GM21515 (cell line): Measurements from ENCODE around the gene BRMS1.

ENCODE experiments used
- ATAC-seq: cut with Tn5 transposase; IDR thresholded peaks from one replicate; pipeline ENCODE4 v1.9.1; 2021; ENCODE audit not compliant: unreplicated experiment

BRMS1 gene

GRCh38 chr11:66338276-66339161 lies 6.4 kb downstream of the BRMS1 start:
- ATAC-seq, result no peak

- ATAC-seq, result no peak
Observed at GRCh38 chr11:66337103-66337899, 7.6 kb downstream of the BRMS1 start.

- ATAC-seq, result no peak
Observed at GRCh38 chr11:66336234-66337102, 8.4 kb downstream of the BRMS1 start, which contains the start of gene RIN1. TSS of gene RIN1 (minus strand) at chr11:66336434. CDS start at chr11:66336402, 32 bp downstream.

DNA sequence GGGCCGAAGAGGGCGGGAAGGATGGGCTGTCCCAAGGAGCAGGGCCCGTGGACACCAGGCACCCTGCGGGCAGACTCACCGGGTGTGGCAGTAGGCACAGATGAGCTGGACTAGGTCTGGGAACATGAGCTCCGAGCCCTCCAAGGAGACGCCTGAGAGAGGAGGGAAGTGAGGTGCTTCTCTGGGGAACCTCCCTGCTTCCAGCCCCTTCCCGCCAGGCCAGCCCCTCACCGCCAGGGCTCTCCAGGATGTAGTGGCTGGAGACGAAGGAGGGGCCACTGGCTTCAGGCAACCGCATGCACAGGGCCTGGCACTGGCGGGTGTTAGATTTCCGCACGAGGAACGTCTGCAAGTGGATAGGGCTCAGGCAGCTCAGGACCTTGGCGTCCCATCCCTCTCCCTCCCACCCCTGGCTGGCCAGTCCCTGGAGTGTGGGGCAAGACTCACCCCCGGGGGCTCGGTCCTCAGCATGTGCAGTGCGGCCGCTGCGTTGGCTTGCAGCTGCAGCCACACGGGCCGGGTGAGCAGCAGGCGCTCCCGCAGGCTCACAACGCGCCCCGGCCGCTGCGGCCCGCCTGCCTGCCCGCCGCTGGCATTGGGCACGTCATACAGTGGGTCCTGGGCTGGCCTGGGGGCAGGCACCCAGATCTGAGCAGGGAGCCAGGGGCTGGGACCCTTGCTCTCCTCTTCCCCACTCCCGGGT lies 9.2 kb downstream of the BRMS1 start:
- ATAC-seq, result no peak

- ATAC-seq, result no peak
Observed at GRCh38 chr11:66334605-66335442, 10.1 kb downstream of the BRMS1 start.

DNA sequence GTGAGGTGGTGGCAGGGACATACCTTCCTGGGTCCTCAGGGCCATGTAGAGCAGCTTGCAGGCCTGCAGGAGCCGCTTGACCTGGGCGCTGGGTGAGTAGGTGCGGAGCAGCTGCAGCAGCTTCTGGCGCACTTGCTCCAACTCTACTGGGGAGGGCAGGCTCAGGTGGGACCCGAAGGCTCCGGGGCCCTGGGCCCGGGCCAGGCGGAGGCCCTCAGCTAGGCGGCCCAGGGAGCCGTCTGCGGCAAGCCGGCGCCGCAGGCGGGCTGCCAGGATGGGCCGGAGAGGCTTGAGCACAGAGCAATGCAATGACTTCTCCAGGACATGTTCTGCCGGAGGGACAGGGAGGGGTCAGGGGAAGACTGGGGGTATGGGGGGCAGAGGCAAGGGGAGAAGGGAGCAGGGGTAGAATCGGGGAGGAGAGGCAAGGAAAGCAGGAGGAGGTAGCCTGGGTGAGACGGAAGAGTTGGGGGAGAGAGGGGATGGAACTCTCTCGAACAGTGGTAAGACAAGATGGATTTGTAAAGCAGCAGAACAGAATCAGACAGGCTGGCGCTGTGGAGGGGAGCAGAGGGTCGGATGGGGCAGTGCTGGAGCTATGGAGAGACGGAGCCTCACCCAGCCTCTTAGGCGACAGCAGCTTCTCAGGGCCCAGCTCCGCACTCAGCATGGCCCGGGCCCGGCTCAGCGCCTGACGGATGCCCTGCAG lies 10.9 kb downstream of the BRMS1 start:
- ATAC-seq, result no peak

- ATAC-seq, result no peak
Observed at GRCh38 chr11:66333220-66333877, 11.6 kb downstream of the BRMS1 start.

GRCh38 chr11:66332371-66333219 lies 12.3 kb downstream of the BRMS1 start:
- ATAC-seq, result no peak

DNA sequence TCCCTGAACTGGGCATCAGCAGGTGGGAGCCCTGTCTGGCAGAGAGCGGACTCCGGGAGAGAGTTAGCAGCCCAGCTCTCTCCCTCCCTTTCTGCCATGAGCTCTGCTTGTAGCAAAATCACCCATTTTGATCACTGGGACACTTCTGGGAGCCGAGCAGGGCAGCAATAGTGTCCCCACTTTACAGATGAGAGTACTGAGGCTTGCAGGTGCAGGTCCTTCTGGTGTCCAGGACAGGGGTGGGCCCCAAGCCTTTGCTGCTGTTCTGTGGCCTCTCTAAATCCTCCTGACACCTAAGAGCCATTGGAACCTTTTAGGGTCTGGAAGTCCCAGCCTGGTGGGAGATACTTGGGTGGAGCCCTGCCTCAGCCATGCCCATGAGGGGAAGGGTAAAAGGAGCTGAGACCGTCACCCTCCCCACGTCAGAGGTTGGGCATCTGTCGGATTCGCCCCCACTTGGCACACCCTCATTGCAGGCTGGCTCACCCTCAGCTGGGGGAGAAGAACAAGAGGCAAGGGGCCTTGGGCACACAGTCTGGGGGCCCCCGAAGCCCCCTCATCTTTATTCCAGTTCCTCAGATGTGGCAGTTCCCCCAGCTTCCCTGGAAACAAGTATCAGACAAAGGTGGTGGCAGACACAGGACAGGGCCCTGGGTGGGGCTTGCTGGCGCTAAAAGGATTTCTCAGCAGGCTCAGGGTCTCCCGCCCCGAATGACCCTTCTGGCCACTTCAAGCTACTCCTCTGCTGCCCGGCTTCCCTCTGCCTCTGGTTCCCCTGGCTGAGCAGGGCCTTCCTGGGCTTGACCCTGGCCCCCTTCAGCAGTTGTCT lies 13.1 kb downstream of the BRMS1 start:
- no peak for ATAC-seq

DNA sequence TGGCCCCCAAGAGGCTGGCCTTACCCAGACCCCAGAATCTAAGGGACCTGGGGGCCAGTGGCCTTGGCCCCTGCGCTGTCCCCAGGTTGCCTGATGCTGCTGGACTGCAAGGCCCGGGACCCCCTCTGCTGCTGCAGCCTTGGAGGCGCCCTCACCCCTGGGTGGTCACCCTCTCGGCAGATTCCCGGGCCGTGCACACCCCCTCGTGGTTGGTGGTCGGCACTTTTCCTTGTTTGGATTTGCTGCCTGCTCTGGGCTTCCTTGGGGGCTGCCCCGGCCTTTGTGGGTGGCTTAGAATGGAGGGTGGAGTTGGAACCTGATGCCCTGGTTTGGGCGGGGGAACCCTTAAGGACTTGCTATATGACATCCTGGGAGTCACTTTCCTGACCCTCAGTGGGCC lies 14.0 kb downstream of the BRMS1 start:
- ATAC-seq, result no peak

DNA sequence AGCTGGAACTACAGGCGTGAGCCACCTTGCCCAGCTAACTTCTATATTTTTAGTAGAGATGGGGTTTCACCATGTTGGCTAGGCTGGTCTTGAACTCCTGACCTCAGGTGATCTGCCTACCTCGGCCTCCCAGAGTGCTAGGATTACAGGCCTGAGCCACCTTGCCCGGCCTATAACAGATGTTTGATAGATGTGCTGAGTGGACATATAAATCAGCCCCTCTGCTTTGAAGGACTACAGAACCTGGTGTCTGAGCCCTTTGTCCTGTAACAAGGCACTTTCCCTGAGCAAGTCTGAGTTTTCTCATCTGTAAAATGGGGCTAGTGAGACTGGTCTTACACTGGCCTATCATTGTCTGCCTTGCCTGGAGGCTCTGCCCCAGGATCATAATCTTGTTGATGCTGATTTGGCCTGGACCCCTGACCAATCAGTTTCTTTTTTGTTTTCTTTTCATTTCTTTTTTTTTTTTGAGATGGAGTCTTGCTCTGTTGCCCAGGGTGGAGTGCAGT lies 15.7 kb downstream of the BRMS1 start:
- ATAC-seq, result no peak

DNA sequence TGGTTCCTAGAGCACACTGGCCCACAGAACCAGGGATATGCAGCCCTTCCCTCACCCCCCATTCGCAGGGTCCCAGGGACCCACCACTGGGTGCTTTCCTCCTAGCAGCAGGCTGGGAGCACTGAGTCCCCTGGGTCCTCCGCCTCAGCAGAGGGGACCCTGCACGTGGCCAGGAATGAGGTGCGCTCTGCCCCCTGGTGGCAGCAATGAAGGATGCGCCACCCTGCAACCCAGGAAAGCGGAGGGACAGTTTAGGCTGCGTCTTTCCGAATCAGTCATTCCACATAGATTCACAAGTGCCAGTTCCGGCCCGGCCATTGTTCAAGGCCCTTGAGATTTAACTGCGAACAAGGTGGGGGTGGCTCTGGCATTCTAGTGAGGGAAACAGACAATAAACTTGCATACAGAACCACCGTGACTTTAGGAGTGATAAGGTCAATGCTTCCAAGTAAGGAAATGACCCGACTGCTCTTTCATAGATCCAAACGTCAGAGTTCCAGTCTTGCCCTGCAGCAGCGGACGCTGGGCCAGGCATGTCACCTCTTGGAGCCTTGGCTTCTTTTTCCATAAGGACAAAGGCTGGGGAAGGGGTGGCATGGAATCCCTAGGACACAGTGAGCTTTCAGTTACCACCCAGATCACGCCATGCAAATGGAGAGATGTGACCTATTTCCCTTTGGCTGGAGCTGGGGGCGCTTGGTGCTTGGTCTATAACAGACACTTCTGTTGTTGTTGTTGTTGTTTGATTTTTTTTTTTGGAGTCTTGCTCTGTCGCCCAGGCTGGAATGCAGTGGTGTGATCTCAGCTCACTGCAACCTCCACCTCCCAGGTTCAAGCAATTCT lies 16.4 kb downstream of the BRMS1 start:
- peak; percentile 53 for ATAC-seq

GRCh38 chr11:66328031-66328301 lies 16.9 kb downstream of the BRMS1 start:
- ATAC-seq, result no peak

GRCh38 chr11:66327171-66328030 lies 17.5 kb downstream of the BRMS1 start:
- no peak for ATAC-seq
